NT2/D1 (cell line): ENCODE data around the gene INHBE.

Experiments
- SUZ12 ChIP-seq: IDR thresholded peaks from 2 replicates; pipeline ENCODE4 v1.6.1; 2011; ENCODE audit not compliant: insufficient read length, insufficient read depth; ENCODE audit errors: extremely low read depth
- YY1 ChIP-seq: IDR thresholded peaks from 2 replicates; pipeline ENCODE4 v1.6.1; 2011; ENCODE audit not compliant: insufficient read length, insufficient read depth
- ZNF274 ChIP-seq: IDR thresholded peaks from 2 replicates; pipeline ENCODE4 v1.6.1; 2011; ENCODE audit warnings: mild to moderate bottlenecking, low read depth, low read length

GRCh38 chr12:57415088-57415487 lies 40.0 kb upstream of the INHBE start:
- TF ChIP-seq ZNF274 (no peak), YY1 (no peak), SUZ12 (no peak)
